GM18520 (cell line): ENCODE data around the gene THBS3.
"Not testable (repeated sequence)": the region's sequence is repeated elsewhere in the genome, so short reads cannot be mapped to it uniquely, and the experiment has no call there.

ENCODE experiments used
- ATAC-seq: cut with Tn5 transposase; IDR thresholded peaks from one replicate; pipeline ENCODE4 v1.9.1; 2021; ENCODE audit not compliant: unreplicated experiment

THBS3 gene

GRCh38 chr1:155160128-155160527, 47.6 kb downstream of the THBS3 start:
- no peak for ATAC-seq

GRCh38 chr1:155158991-155159390, 48.7 kb downstream of the THBS3 start:
- no peak for ATAC-seq

- not testable (repeated sequence) for ATAC-seq
These were observed 51.6 kb downstream of the THBS3 start for GRCh38 chr1:155155996-155156643.
